Cerebellar nuclear complex (tissue), 1 donor: Measurements from ENCODE around the gene ASAP2.

ENCODE experiments used
- DNase-seq, 2 experiments: peaks; one replicate each; lab custom pipeline; 2025; lab: John Stamatoyannopoulos, UW

Gene ASAP2

GRCh38 chr2:9430316-9431293, 224.0 kb downstream of the ASAP2 start:
- no peak for DNase-seq

GRCh38 chr2:9434489-9434888, 227.9 kb downstream of the ASAP2 start:
- DNase-seq, result no peak

GRCh38 chr2:9439536-9439935, 232.9 kb downstream of the ASAP2 start:
- DNase-seq, result no peak

- DNase-seq, result no peak
Measured at GRCh38 chr2:9440058-9440727, 233.6 kb downstream of the ASAP2 start.

GRCh38 chr2:9441556-9441955, 234.9 kb downstream of the ASAP2 start:
- DNase-seq, result no peak

- DNase-seq, result no peak
Measured at GRCh38 chr2:9443526-9443925, 236.9 kb downstream of the ASAP2 start.

GRCh38 chr2:9445089-9445488, 238.5 kb downstream of the ASAP2 start:
- no peak for DNase-seq

- no peak for DNase-seq
Measured at GRCh38 chr2:9451231-9451630, 244.6 kb downstream of the ASAP2 start.
